ENCODE measurements around the gene COBL.

DNA sequence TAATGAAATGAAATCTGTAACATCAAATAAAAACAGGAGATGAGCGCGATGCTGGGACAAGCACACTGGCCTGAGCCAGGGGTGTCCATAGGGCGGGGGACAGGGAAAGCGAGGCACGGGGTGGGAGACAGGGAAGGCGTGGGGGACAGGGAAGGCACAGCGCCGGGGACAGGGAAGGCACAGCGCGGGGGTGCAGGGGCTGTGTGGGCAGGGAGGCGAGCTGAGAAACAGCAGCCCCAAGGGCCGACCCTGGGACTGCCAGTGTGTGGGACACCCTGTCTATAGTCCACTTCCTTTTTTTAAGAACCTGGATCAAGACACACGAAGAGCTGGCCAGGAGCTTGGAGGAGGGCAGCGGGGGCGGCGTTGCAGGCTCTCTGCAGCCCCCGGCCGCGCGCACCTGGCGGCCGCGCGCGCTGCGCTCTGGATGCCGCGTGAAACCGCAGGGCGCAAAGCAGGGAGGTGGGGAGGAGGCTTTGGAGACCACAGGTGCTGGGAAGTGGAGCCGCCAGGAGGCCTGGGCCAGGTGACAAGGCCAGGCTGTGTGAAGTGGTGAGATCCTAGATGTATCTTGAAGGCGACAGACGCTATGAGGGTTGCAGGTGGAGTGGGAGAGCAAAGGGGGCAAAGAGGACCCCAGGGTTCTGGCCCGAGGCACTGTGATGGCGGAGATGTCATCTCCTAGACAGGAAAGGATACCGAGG, 157.7 kb downstream of the COBL start:
- no peak for TF ChIP-seq POLR2AphosphoS5 (IDR thresholded peaks at IDR 0.05; ENCODE audit: low read depth, low read length)
- TF ChIP-seq REST (IDR thresholded peaks at IDR 0.05; ENCODE audit: insufficient read depth in 1 of 2, low read depth in 2 of 2, low read length in 2 of 2) = no peak
- TF ChIP-seq TAF1 (IDR thresholded peaks at IDR 0.05; ENCODE audit: borderline replicate concordance, insufficient read depth, low read length) = no peak

All from PFSK-1 (cell line).